Breast epithelium (tissue), 3 donors: ENCODE measurements around the gene BET1L.

Source experiments
- POLR2A ChIP-seq: fragments of 450-650 bp; IDR thresholded peaks from one replicate; pipeline ENCODE4 v1.6.1; 2016; ENCODE audit warnings: antibody characterized with exemption, mild to moderate bottlenecking, moderate library complexity
- TF ChIP-seq, protein P1 (sequence below), 3 donors: fragments of 450-650 bp; IDR thresholded peaks; one replicate each; pipeline ENCODE4 v1.5.1; 2016 to 2017; ENCODE audit warnings: antibody characterized with exemption in 3 of 3, mild to moderate bottlenecking in 3 of 3, moderate library complexity in 3 of 3

DNA sequence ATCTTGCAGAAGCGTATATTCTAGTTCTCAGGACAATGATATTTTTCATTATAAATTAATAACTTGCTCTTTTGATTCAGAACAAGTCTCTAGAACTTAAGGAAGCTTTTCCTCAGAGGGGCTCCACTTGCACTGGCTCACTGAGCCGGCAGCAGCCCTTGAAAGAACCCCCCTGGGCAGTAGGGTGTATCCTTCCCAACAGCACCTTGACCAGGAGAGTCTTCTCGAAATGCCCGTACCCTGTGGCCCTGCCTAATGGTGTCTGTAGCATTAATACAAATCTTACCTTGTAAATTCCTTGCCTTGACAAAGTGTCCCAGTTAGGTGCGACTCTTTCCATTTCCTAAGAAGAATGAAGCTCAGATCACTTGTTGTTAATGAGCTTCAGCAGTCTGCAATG is 43.1 kb upstream of the BET1L start:
- TF ChIP-seq, protein P1, sequence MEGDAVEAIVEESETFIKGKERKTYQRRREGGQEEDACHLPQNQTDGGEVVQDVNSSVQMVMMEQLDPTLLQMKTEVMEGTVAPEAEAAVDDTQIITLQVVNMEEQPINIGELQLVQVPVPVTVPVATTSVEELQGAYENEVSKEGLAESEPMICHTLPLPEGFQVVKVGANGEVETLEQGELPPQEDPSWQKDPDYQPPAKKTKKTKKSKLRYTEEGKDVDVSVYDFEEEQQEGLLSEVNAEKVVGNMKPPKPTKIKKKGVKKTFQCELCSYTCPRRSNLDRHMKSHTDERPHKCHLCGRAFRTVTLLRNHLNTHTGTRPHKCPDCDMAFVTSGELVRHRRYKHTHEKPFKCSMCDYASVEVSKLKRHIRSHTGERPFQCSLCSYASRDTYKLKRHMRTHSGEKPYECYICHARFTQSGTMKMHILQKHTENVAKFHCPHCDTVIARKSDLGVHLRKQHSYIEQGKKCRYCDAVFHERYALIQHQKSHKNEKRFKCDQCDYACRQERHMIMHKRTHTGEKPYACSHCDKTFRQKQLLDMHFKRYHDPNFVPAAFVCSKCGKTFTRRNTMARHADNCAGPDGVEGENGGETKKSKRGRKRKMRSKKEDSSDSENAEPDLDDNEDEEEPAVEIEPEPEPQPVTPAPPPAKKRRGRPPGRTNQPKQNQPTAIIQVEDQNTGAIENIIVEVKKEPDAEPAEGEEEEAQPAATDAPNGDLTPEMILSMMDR (IDR thresholded peaks at IDR 0.05) = no peak
- no peak for TF ChIP-seq POLR2A
